ENCODE data around the gene CCDC148. TPM values are rescaled to one million over a fixed set of nuclear protein-coding genes. Genes with fewer than 3 reads are reported as not detected.

CCDC148 gene
- total RNA-seq, 1 experiment from 2014 or later: 0.11 TPM

DNA sequence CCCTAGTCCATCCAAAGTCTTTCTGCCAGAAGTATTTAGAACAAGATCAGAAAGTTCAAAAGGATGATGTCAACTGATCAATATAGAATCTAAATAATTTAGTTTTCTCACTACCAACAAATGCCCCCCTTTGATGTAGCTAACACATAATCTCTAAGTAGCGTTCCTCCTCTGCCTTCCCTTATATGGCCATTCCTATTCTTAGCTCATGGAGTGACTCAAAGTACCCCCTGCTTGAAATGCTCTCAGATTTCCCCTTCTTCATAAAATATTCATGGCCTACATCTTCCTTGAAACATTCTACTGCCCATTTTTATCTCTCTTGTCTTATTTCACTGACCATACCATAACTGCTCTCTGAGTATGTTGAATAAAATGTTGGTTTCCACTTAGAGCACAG is 203.4 kb downstream of the CCDC148 start:
- Histone ChIP-seq H3K27ac (ENCODE audit: low read length) (no peak overlapping the region), H3K4me1 (ENCODE audit: insufficient read depth, low read length) (no peaks in the 10 kb centered on the region), H3K36me3 (ENCODE audit: low read depth, low read length) (no peaks in the 10 kb centered on the region), H3K4me3 (ENCODE audit: low read length) (no peak overlapping the region), H3K9me3 (ENCODE audit: low read length) (no peaks in the 10 kb centered on the region), H3K4me2 (ENCODE audit: low read length) (no peak overlapping the region), H3K9ac (ENCODE audit: low read length) (no peak overlapping the region), H3K9me2 (replicated peaks; ENCODE audit: low read length) (no peaks in the 10 kb centered on the region), H3F3A (ENCODE audit: low read length, unreplicated experiment) (no peaks in the 10 kb centered on the region), H3K27me3 (ENCODE audit: low read length) (0 out of 2 replicates have a peak, but pooled peaks cover 3% of the 10 kb centered on the region), H4K20me1 (ENCODE audit: low read length) (no peaks in the 10 kb centered on the region), H2AFZ (ENCODE audit: low read length) (no peak overlapping the region), H3K79me2 (ENCODE audit: low read length) (no peaks in the 10 kb centered on the region)
- TF ChIP-seq EZH2 (IDR thresholded peaks at IDR 0.05; ENCODE audit: low read length, unreplicated experiment): no peak
- CTCF ChIA-PET: no interaction called here
- no TSS peak for BruUV-seq (replicated peaks)
- ATAC-seq: no peak
- POLR2A ChIA-PET (ENCODE audit: unreplicated experiment): no interaction called here
- DNase-seq: no peak
- intact Hi-C loops (cut with micrococcal nuclease): no loop called here

GRCh38 chr2:158251356-158251755 is 205.2 kb downstream of the CCDC148 start:
- Histone ChIP-seq H3K9me2 (replicated peaks; ENCODE audit: low read length) (no peaks in the 10 kb centered on the region), H4K20me1 (ENCODE audit: low read length) (no peaks in the 10 kb centered on the region), H3K79me2 (ENCODE audit: low read length) (no peaks in the 10 kb centered on the region), H3K4me1 (ENCODE audit: insufficient read depth, low read length) (no peaks in the 10 kb centered on the region), H3K9ac (ENCODE audit: low read length) (no peak overlapping the region), H3K27me3 (ENCODE audit: low read length) (peaks cover 8% of the 10 kb centered on the region; the same call in 1 of the 2 replicates), H3K27ac (ENCODE audit: low read length) (no peak overlapping the region), H3K4me2 (ENCODE audit: low read length) (no peak overlapping the region), H2AFZ (ENCODE audit: low read length) (no peak overlapping the region), H3K9me3 (ENCODE audit: low read length) (no peaks in the 10 kb centered on the region), H3K36me3 (ENCODE audit: low read depth, low read length) (no peaks in the 10 kb centered on the region), H3F3A (ENCODE audit: low read length, unreplicated experiment) (no peaks in the 10 kb centered on the region), H3K4me3 (ENCODE audit: low read length) (no peak overlapping the region)
- ChIA-PET CTCF (no interaction called here), POLR2A (ENCODE audit: unreplicated experiment) (no interaction called here)
- BruUV-seq (replicated peaks): no TSS peak
- DNase-seq: no peak
- intact Hi-C loops (cut with micrococcal nuclease): no loop called here
- TF ChIP-seq EZH2phosphoT487 (IDR thresholded peaks at IDR 0.05; ENCODE audit: borderline replicate concordance, low read length): no peak
- TF ChIP-seq EZH2 (IDR thresholded peaks at IDR 0.05; ENCODE audit: low read length, unreplicated experiment): no peak
- no peak for TF ChIP-seq CTCF (conservative IDR thresholded peaks at IDR 0.05; ENCODE audit: low read depth, low read length)
- no peak for ATAC-seq

DNA sequence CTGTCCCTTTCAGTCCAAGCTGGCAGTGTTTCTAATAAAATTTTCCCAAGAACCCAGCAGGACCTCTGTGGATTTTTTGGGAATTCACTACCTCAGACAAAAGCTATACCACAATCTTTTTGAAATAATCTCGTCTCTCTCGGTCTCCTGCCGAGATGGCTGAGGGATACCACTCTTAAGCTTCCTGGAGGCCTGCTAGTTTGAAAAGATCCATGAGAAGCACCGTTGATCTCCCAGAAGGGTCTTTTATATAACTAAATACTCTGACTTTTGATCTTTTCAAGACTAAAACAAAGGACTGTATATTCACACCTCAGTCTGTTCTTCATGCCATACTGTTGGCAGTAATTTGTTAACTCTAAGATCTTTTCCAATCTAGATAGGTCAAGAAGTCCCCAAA is 213.2 kb downstream of the CCDC148 start:
- ChIA-PET CTCF (no interaction called here), POLR2A (ENCODE audit: unreplicated experiment) (no interaction called here)
- H3K27ac ChIP-seq (ENCODE audit: low read length): no peak overlapping the region
- H3K36me3 ChIP-seq (ENCODE audit: low read depth, low read length): no peaks in the 10 kb centered on the region
- H3K9ac ChIP-seq (ENCODE audit: low read length): no peak overlapping the region
- H3K9me3 ChIP-seq (ENCODE audit: low read length): no peaks in the 10 kb centered on the region
- no peaks in the 10 kb centered on the region for H3K4me1 ChIP-seq (ENCODE audit: insufficient read depth, low read length)
- peaks cover 18% of the 10 kb centered on the region; the same call in 1 of the 2 replicates for H3K27me3 ChIP-seq (ENCODE audit: low read length)
- H3K79me2 ChIP-seq (ENCODE audit: low read length): no peaks in the 10 kb centered on the region
- H3K4me3 ChIP-seq (ENCODE audit: low read length): no peak overlapping the region
- no peak for TF ChIP-seq EZH2phosphoT487 (IDR thresholded peaks at IDR 0.05; ENCODE audit: borderline replicate concordance, low read length)
- no peak for TF ChIP-seq EZH2 (IDR thresholded peaks at IDR 0.05; ENCODE audit: low read length, unreplicated experiment)
- TF ChIP-seq CTCF (conservative IDR thresholded peaks at IDR 0.05; ENCODE audit: low read depth, low read length): no peak
- ATAC-seq: no peak
- BruUV-seq (replicated peaks): no TSS peak
- DNase-seq: no peak
- intact Hi-C loops (cut with micrococcal nuclease): no loop called here
- H3K9me2 ChIP-seq (replicated peaks; ENCODE audit: low read length): no peaks in the 10 kb centered on the region
- no peaks in the 10 kb centered on the region for H3F3A ChIP-seq (ENCODE audit: low read length, unreplicated experiment)
- no peak overlapping the region for H3K4me2 ChIP-seq (ENCODE audit: low read length)
- no peaks in the 10 kb centered on the region for H4K20me1 ChIP-seq (ENCODE audit: low read length)
- H2AFZ ChIP-seq (ENCODE audit: low read length): no peak overlapping the region

All from PC-3 (cell line).